Activated CD8-positive, alpha-beta T cell treated with anti-CD3 and anti-CD28 coated beads for 36 hours (primary cell): ENCODE results near the gene MAN2A1. TPM values are rescaled to one million over a fixed set of nuclear protein-coding genes. Genes with fewer than 3 reads are reported as not detected.

ENCODE experiments used
- ATAC-seq: fragments of 200-7000 bp; cut with Tn5 transposase; one replicate; pipeline ENCODE4 v1.10.0; 2021; ENCODE audit warnings: mild to moderate bottlenecking, moderate library complexity
- CTCF ChIA-PET: fragments of 350-600 bp; sonication (Branson Sonifier 250); formaldehyde crosslinking; loops from one replicate; lab custom pipeline; 2021; ENCODE audit warnings: antibody characterized with exemption; lab: Charles Lee
- POLR2A ChIA-PET: fragments of 350-600 bp; sonication (Branson Sonifier 250); formaldehyde crosslinking; loops from one replicate; lab custom pipeline; 2021; ENCODE audit warnings: antibody characterized with exemption; lab: Charles Lee
- DNase-seq: peaks from one replicate; pipeline ENCODE4 v3.0.0-alpha.2; 2020
- H3K27ac Mint-ChIP-seq: one replicate; pipeline ENCODE4 v1.8.0; 2021; ENCODE audit warnings: mild to moderate bottlenecking, mixed read lengths
- H3K27me3 Mint-ChIP-seq: one replicate; pipeline ENCODE4 v1.8.0; 2021; ENCODE audit warnings: mixed read lengths
- H3K36me3 Mint-ChIP-seq: one replicate; pipeline ENCODE4 v1.8.0; 2021; ENCODE audit warnings: low read depth, mixed read lengths
- H3K4me1 Mint-ChIP-seq: one replicate; pipeline ENCODE4 v1.8.0; 2021; ENCODE audit warnings: low read depth, mixed read lengths
- H3K4me3 Mint-ChIP-seq: one replicate; pipeline ENCODE4 v1.8.0; 2021; ENCODE audit warnings: mild to moderate bottlenecking, moderate library complexity, mixed read lengths
- H3K9me3 Mint-ChIP-seq: one replicate; pipeline ENCODE4 v1.8.0; 2021; ENCODE audit warnings: mixed read lengths
- intact Hi-C: fragments of 100-400 bp; cut with micrococcal nuclease; formaldehyde crosslinking; loops from one replicate; pipeline ENCODE4 v1.10.0; 2022
- total RNA-seq, 2 experiments: library from RNA; stranded (reverse); gene quantifications; one replicate each; pipeline ENCODE4 v1.2.3, GENCODE V29; 2021
- TF ChIP-seq, protein P1 (sequence below): fragments of 200-600 bp; IDR thresholded peaks from one replicate; pipeline ENCODE4 v1.8.0; 2022; ENCODE audit warnings: antibody characterized with exemption, mild to moderate bottlenecking

Gene MAN2A1
- total RNA-seq, 2 experiments from 2014 or later, result 29.9 to 30.6 TPM

DNA sequence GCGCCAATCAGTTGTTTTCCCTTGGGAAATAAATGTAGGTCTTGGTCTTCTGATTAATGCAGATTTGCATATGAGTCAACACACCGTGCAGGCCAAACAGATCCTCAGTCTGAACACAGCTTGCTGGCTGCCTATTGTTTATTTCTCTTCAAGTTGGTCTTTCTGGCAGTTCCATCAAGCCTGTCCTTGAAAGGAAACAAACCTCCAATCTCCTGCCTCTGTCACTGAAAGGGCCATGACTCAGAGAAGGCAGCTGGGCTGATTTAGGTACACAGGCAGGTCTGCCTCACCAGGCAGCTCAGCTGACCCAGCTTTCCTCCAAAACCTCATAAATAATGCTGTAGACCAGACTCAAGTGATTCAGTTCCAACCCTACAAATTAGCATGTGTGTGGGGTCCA, 175.9 kb downstream of the MAN2A1 start:
- Mint-ChIP-seq H3K9me3 (no peaks in the 10 kb centered on the region), H3K4me1 (peaks cover 69% of the 10 kb centered on the region), H3K4me3 (no peak overlapping the region), H3K36me3 (peaks cover 55% of the 10 kb centered on the region), H3K27ac (peak overlapping the region; percentile 13), H3K27me3 (no peaks in the 10 kb centered on the region)
- DNase-seq (peak; percentile 38), ATAC-seq (peak; percentile 54)
- CTCF ChIA-PET, result interaction anchor here (1.1 kb wide), 1 partner anchor 10 kb away, joined by 3 read pairs; no protein-coding TSS in a partner anchor
- POLR2A ChIA-PET, result interaction anchor here (2.2 kb wide), 1 partner anchor 9 kb away, joined by 9 read pairs; no protein-coding TSS in a partner anchor
- intact Hi-C loops, result no loop called here
- TF ChIP-seq, protein P1, sequence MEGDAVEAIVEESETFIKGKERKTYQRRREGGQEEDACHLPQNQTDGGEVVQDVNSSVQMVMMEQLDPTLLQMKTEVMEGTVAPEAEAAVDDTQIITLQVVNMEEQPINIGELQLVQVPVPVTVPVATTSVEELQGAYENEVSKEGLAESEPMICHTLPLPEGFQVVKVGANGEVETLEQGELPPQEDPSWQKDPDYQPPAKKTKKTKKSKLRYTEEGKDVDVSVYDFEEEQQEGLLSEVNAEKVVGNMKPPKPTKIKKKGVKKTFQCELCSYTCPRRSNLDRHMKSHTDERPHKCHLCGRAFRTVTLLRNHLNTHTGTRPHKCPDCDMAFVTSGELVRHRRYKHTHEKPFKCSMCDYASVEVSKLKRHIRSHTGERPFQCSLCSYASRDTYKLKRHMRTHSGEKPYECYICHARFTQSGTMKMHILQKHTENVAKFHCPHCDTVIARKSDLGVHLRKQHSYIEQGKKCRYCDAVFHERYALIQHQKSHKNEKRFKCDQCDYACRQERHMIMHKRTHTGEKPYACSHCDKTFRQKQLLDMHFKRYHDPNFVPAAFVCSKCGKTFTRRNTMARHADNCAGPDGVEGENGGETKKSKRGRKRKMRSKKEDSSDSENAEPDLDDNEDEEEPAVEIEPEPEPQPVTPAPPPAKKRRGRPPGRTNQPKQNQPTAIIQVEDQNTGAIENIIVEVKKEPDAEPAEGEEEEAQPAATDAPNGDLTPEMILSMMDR, result no peak

- no peak for DNase-seq
- peaks cover 56% of the 10 kb centered on the region for H3K36me3 Mint-ChIP-seq
- no peaks in the 10 kb centered on the region for H3K27me3 Mint-ChIP-seq
- H3K9me3 Mint-ChIP-seq, result no peaks in the 10 kb centered on the region
- H3K4me1 Mint-ChIP-seq, result peaks cover 69% of the 10 kb centered on the region
- TF ChIP-seq, protein P1, result no peak
- intact Hi-C loops, result no loop called here
- no peak for ATAC-seq
- no peak overlapping the region for H3K4me3 Mint-ChIP-seq
- POLR2A ChIA-PET, result interaction anchor here (2.2 kb wide), 1 partner anchor 9 kb away, joined by 9 read pairs; no protein-coding TSS in a partner anchor
- peak overlapping the region; percentile 13 for H3K27ac Mint-ChIP-seq
- CTCF ChIA-PET, result interaction anchor here (1.1 kb wide), 1 partner anchor 10 kb away, joined by 3 read pairs; no protein-coding TSS in a partner anchor
These were observed 176.3 kb downstream of the MAN2A1 start for GRCh38 chr5:109866051-109866450.

DNA sequence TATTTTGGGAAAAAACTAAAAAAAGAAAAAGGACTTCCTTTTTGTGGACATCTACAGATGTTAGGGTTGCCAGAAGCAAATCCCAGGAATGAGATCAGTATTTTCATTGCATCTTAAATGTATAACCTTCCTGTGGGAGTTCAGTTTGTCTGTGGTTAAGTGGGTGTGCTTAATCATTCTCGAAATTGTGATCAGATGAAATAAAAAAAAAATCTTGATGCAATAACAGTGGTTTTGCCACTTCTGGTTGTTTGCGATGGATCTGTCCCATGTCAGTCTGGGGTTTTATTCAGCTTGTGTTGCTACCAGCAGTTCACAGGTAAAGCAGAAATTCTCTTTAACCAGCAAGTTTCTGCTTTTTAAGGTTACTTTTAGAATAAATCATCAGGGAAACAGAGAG, 179.0 kb downstream of the MAN2A1 start:
- ChIA-PET CTCF (no interaction called here), POLR2A (no interaction called here)
- ATAC-seq, result peak; percentile 57
- peak overlapping the region; percentile 32 for H3K27ac Mint-ChIP-seq
- no peak overlapping the region for H3K4me3 Mint-ChIP-seq
- H3K4me1 Mint-ChIP-seq, result peaks cover 52% of the 10 kb centered on the region
- TF ChIP-seq, protein P1, result no peak
- peaks cover 46% of the 10 kb centered on the region for H3K36me3 Mint-ChIP-seq
- DNase-seq, result no peak
- H3K9me3 Mint-ChIP-seq, result no peaks in the 10 kb centered on the region
- intact Hi-C loops, result no loop called here
- no peaks in the 10 kb centered on the region for H3K27me3 Mint-ChIP-seq

DNA sequence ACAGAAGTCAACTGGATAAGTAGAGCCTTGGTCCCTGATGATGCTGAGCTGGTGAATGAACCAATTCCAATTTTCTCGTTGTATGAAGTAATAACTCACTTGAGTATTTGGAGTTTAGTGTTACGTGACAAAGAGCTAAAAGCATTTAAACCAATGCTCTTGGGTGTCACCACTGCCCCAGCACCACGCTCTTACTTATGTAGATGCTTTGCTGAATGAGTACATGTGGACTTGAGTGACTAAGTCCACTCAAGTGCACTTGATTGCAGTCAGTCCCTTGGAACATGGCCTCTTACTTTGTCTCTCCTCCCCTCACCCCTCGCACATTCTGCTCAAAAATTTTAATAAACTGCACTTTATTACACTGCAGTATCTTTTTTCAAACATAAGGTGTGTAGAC, 184.0 kb downstream of the MAN2A1 start:
- intact Hi-C loops, result no loop called here
- Mint-ChIP-seq H3K27me3 (no peaks in the 10 kb centered on the region), H3K4me1 (peaks cover 44% of the 10 kb centered on the region), H3K27ac (no peak overlapping the region), H3K36me3 (peaks cover 15% of the 10 kb centered on the region), H3K9me3 (no peaks in the 10 kb centered on the region), H3K4me3 (no peak overlapping the region)
- POLR2A ChIA-PET, result interaction anchor here (0.6 kb wide), 2 partner anchors 655 to 1889 kb away, joined by 3 read pairs; no protein-coding TSS in a partner anchor
- TF ChIP-seq, protein P1, result no peak
- CTCF ChIA-PET, result no interaction called here
- no peak for DNase-seq
- ATAC-seq, result peak; percentile 22

GRCh38 chr5:109874108-109874507, 184.4 kb downstream of the MAN2A1 start:
- peak overlapping the region; percentile 13 for H3K27ac Mint-ChIP-seq
- intact Hi-C loops, result no loop called here
- no peaks in the 10 kb centered on the region for H3K9me3 Mint-ChIP-seq
- POLR2A ChIA-PET, result interaction anchor here (0.6 kb wide), 2 partner anchors 656 to 1890 kb away, joined by 3 read pairs; no protein-coding TSS in a partner anchor
- DNase-seq (peak; percentile 57), ATAC-seq (peak; percentile 71)
- peaks cover 40% of the 10 kb centered on the region for H3K4me1 Mint-ChIP-seq
- no peaks in the 10 kb centered on the region for H3K27me3 Mint-ChIP-seq
- TF ChIP-seq, protein P1, result no peak
- H3K4me3 Mint-ChIP-seq, result no peak overlapping the region
- H3K36me3 Mint-ChIP-seq, result peaks cover 14% of the 10 kb centered on the region
- CTCF ChIA-PET, result no interaction called here
